H1 (cell line): ENCODE results near the gene ZNF568. TPM values are rescaled to one million over a fixed set of nuclear protein-coding genes. Genes with fewer than 3 reads are reported as not detected.

Experiments
- ASH2L ChIP-seq: fragments of 200-600, 300-600 bp; sonication (generic); IDR thresholded peaks from one replicate; pipeline ENCODE4 v1.7.1; 2017; ENCODE audit warnings: low read length
- ATF3 ChIP-seq: IDR thresholded peaks from 2 replicates; pipeline ENCODE4 v1.6.1; 2011; ENCODE audit warnings: low read depth, mild to moderate bottlenecking, low read length; ENCODE audit not compliant: insufficient read depth
- BACH1 ChIP-seq: IDR thresholded peaks from 2 replicates; pipeline ENCODE4 v1.6.1; 2012; ENCODE audit warnings: low read length, improper control_type of control experiment
- CBX5 ChIP-seq: fragments of 300-800, 300-1000 bp; sonication (generic); IDR thresholded peaks from 2 replicates; pipeline ENCODE4 v1.7.1; 2016; ENCODE audit warnings: antibody characterized with exemption, low read length, low read depth
- CBX8 ChIP-seq: fragments of 300-800, 300-1000 bp; sonication (generic); IDR thresholded peaks from 2 replicates; pipeline ENCODE4 v1.7.1; 2016; ENCODE audit warnings: low read depth, low read length, borderline replicate concordance
- E2F6 ChIP-seq: IDR thresholded peaks from 2 replicates; pipeline ENCODE4 v1.6.1; 2012; ENCODE audit warnings: inconsistent platforms
- FOSL1 ChIP-seq: IDR thresholded peaks from 2 replicates; pipeline ENCODE4 v1.6.1; 2011; ENCODE audit warnings: mild to moderate bottlenecking, low read depth, low read length, moderate library complexity; ENCODE audit not compliant: insufficient read depth
- GTF2F1 ChIP-seq: IDR thresholded peaks from 2 replicates; pipeline ENCODE4 v1.6.1; 2012; ENCODE audit warnings: low read depth, low read length, improper control_type of control experiment, borderline replicate concordance
- HDAC2 ChIP-seq, 2 experiments: fragments of 300-600 bp in 1 of 2; sonication (generic) in 1 of 2; IDR thresholded peaks; 2 replicates each; pipeline ENCODE4 v1.6.1; 2011 to 2012; ENCODE audit warnings: low read depth in 2 of 2, low read length in 2 of 2, mild to moderate bottlenecking in 2 of 2, moderate library complexity in 2 of 2, borderline replicate concordance in 1 of 2, inconsistent platforms in 1 of 2
- HDAC6 ChIP-seq: IDR thresholded peaks from one replicate; pipeline ENCODE4 v1.7.1; 2012; ENCODE audit warnings: low read depth, mild to moderate bottlenecking, inconsistent platforms, low read length, moderate library complexity
- PHF8 ChIP-seq: fragments of 200-600 bp; sonication (generic); conservative IDR thresholded peaks from 2 replicates; pipeline ENCODE4 v1.7.1; 2012; ENCODE audit warnings: low read depth, mild to moderate bottlenecking, inconsistent platforms, low read length, moderate library complexity
- POLR2A ChIP-seq, 2 experiments: IDR thresholded peaks; 1 replicate in 1 of 2; 2 replicates in 1 of 2; pipeline ENCODE4 v1.6.1; 2011; ENCODE audit warnings: low read depth in 2 of 2, low read length in 2 of 2, mild to moderate bottlenecking in 2 of 2; ENCODE audit errors: control extremely low read depth in 1 of 2
- RAD21 ChIP-seq, 2 experiments: IDR thresholded peaks in 1 of 2; conservative IDR thresholded peaks in 1 of 2; 2 replicates each; pipeline ENCODE4 v1.6.1; 2011; ENCODE audit warnings: low read depth in 2 of 2, low read length in 2 of 2, improper control_type of control experiment in 1 of 2, inconsistent platforms in 1 of 2, mild to moderate bottlenecking in 1 of 2, moderate library complexity in 1 of 2
- SAP30 ChIP-seq: fragments of 300-600 bp; sonication (generic); IDR thresholded peaks from 2 replicates; pipeline ENCODE4 v1.7.1; 2012; ENCODE audit warnings: low read length, moderate library complexity, mild to moderate bottlenecking, inconsistent platforms; ENCODE audit not compliant: insufficient read depth, insufficient replicate concordance
- SIX5 ChIP-seq: IDR thresholded peaks from 2 replicates; pipeline ENCODE4 v1.6.1; 2011; ENCODE audit warnings: mild to moderate bottlenecking, low read depth, low read length
- SP1 ChIP-seq: IDR thresholded peaks from 2 replicates; pipeline ENCODE4 v1.6.1; 2011; ENCODE audit warnings: low read depth, low read length
- SP2 ChIP-seq: IDR thresholded peaks from 2 replicates; pipeline ENCODE4 v1.6.1; 2012; ENCODE audit warnings: mild to moderate bottlenecking, low read length, inconsistent platforms
- TCF12 ChIP-seq: IDR thresholded peaks from 2 replicates; pipeline ENCODE4 v1.6.1; 2011; ENCODE audit warnings: low read depth, mild to moderate bottlenecking, low read length
- USF2 ChIP-seq: IDR thresholded peaks from 2 replicates; pipeline ENCODE4 v1.6.1; 2011; ENCODE audit warnings: low read length, improper control_type of control experiment
- polyA plus RNA-seq, 7 experiments: library from polyadenylated mRNA; depleted of rRNA in 3 of 7; stranded (reverse) in 5 of 7; unstranded in 2 of 7; fragments of >200 nt in 5 of 7; fragments of 200-250 nt in 2 of 7; gene quantifications; 1 replicate in 5 of 7; 2 replicates in 1 of 7; 4 replicates in 1 of 7; pipeline versions ENCODE4 v1.2.1 to v1.2.3, GENCODE V29; 2011 to 2013; ENCODE audit warnings: missing spikeins in 2 of 7, mixed read lengths in 2 of 7
- total RNA-seq: library from RNA; stranded (reverse); fragmentation: NEBNext Ultra II Directional; extraction: Animal tissue kit (Norgen Biotek cat#: 25700); gene quantifications from 2 replicates; pipeline ENCODE4 v1.2.1, GENCODE V29; 2021

The ZNF568 gene
- total and polyA plus RNA-seq, 2 of the 8 experiments (the other 6 are each of a cell fraction or from before 2014, with no cell fraction given), result 1.6 to 2.4 TPM

- TF ChIP-seq E2F6 (no peak), SP1 (no peak), ASH2L (no peak), SP2 (no peak), BACH1 (no peak), CBX8 (no peak), SIX5 (peak; percentile 49), HDAC6 (no peak), RAD21 (IDR thresholded peaks at IDR 0.05 in 1 of 2, conservative IDR thresholded peaks at IDR 0.05 in 1 of 2; ENCODE audit: low read depth in 2 of 2, low read length in 2 of 2) (peak; percentile 79 to 82), CBX5 (no peak), USF2 (no peak), PHF8 (0 out of 2 replicates have a peak, but pooled peaks have one; percentile 60), HDAC2 (IDR thresholded peaks at IDR 0.05; ENCODE audit: borderline replicate concordance in 1 of 2, low read depth in 2 of 2, low read length in 2 of 2) (0 out of 4 replicates have a peak, but pooled peaks of 1 of the 2 experiments have one; percentile 35), TCF12 (no peak), POLR2A (IDR thresholded peaks at IDR 0.05; ENCODE audit: control extremely low read depth in 1 of 2, low read depth in 2 of 2, low read length in 2 of 2) (peak in 1 of 2 experiments; percentile 24; a peak in 1 of 3 replicates), SAP30 (no peak), GTF2F1 (no peak), FOSL1 (no peak), ATF3 (no peak)
Measured at GRCh38 chr19:36973021-36973843, 57.1 kb downstream of the ZNF568 start (continued).
